GM21528 (cell line): ENCODE measurements around the gene ARF6.
"Not testable (repeated sequence)": the region's sequence is repeated elsewhere in the genome, so short reads cannot be mapped to it uniquely, and the experiment has no call there.

Experiments
- ATAC-seq: cut with Tn5 transposase; IDR thresholded peaks from one replicate; pipeline ENCODE4 v1.9.1; 2021; ENCODE audit warnings: mild to moderate bottlenecking, moderate library complexity; ENCODE audit not compliant: unreplicated experiment, low FRiP score

ARF6 gene

DNA sequence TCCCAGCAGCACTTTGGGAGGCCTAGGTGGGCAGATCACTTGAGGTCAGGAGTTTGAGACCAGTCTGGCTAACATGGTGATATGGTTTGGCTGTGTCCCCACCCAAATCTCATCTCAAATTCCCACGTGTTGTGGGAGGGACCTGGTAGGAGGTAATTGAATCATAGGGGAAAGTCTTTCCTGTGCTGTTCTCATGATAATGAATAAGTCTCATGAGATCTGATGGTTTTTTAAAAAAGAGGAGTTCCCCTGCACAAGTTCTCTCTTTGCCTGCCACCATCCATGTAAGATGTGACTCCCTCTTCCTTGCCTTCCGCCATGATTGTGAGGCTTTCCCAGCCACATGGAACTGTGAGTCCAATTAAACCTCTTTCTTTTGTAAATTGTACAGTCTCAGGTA, 43.4 kb downstream of the ARF6 start:
- not testable (repeated sequence) for ATAC-seq

DNA sequence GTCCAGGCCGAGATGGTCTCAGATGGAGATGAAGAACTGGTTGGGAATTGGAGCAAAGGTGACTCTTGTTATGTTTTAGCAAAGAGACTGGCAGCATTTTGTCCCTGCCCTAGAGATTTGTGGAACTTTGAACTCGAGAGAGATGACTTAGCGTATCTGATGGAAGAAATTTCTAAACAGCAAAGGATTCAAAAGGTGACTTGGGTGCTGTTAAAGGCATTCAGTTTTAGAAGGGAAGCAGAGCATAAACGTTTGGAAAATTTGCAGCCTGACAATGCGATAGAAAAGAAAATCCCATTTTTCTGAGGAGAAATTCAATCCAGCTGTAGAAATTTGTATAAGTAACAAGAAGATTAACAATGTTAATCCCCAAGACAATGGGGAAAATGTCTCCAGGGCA, 44.0 kb downstream of the ARF6 start:
- ATAC-seq, result not testable (repeated sequence)

DNA sequence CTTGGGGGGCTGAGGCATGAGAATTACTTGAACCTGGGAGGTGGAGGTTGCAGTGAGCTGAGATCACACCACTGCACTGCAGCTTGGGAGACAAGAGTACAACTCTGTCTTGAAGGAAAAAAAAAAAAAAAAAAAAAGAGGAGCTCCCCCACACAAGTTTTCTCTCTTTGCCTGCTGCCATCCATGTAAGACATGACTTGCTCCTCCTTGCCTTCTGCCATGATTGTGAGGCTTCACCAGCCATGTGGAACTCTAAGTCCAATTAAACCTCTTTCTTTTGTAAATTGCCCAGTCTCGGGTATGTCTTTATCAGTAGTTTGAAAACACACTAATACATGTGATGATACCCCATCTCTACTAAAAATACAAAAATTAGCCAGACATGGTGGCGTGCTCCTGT, 46.3 kb downstream of the ARF6 start:
- ATAC-seq, result not testable (repeated sequence)

DNA sequence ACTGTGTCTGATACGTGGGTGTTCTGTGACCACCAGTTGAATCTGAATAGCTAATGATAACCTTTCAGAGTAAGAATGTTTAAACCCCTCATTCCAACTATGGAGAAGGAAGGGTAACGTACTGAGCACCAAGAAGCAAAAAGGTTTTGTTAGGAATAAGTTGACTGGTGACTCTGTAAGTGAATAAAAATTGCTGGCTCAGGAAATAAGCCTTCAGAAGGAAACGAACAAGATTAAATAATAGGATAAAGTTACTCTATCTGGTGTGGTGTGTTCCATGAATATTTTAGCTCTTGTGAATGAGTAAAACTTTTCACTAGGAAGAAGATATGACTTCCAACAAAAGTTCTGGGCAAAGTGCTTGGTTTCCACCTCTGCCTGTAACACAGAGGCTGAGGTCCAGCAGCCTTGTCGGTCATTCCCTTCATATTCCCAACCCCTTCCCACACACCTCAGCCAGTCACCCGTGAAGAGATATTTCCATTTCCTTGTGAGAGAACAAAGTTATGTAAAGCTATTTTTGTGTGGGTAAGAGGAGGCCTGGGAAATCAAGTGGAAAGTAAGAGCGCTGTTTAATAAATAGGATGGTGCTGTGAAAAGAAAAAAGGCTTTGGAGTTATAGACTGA, 47.1 kb downstream of the ARF6 start:
- no peak for ATAC-seq

DNA sequence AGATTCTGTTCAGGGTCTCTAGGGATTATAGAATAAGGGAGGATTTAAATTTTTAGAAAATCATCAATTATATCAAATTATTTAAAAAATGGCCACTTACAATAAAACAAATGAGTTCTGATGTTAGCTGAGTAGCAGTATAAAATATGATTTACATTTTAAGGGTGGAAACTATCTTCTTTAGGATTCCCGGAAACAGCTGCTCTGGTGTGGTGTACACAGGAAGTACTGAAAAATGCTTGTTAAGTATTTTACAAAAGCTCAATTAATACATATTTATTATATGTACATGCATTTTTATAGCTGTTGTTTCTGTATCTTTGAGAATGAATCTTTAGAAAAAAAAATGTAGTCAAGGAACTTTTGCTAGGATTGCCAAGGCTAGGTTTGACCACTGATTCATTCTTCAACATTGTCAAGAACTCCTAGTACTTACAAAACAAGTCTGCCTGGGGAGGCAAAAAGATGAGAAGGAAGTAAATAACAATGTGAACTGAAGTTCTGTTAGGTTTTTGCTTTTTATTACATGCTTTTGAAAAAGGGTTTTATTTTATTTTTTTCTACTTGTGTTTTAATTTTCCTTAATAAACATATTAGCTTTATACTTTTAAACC, 48.0 kb downstream of the ARF6 start:
- ATAC-seq, result no peak

DNA sequence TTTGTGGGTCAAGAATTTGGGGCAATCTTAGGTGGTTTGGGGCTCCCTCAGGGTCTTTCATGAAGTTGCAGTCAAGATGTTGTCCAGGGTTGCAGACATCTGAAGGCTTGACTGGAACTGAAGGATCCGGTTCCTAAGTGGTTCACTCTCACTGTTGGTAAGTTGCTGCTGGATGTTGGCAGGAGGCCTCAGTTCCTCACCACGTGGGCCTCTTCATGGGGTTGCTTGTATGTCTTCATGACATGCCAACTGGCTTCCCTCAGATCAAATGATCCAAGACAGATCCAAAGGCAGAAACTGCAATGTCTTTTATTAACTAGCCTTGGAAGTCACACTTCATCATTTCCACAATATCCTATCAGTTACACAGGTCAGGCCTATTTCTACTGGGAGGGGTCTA, 49.2 kb downstream of the ARF6 start:
- ATAC-seq, result no peak

DNA sequence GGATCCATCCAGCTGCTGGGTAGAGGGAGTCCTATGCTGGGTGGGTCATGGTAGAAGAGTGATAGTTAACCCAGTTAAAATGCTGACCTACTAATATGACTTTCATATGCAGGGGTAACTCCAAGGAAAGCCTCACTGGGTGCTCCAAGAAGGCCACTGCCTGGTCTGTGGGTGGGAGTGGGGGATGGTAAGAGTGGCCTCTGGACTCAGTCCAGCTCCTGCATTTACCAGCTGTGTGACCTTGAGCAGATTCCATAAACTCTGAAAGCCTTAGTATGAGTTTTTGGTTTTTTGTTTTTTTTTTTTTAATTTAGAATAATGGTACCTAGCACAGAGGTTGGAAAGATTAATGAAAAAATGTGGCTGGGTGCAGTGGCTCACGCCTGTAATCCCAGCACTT, 51.6 kb downstream of the ARF6 start:
- ATAC-seq, result no peak

DNA sequence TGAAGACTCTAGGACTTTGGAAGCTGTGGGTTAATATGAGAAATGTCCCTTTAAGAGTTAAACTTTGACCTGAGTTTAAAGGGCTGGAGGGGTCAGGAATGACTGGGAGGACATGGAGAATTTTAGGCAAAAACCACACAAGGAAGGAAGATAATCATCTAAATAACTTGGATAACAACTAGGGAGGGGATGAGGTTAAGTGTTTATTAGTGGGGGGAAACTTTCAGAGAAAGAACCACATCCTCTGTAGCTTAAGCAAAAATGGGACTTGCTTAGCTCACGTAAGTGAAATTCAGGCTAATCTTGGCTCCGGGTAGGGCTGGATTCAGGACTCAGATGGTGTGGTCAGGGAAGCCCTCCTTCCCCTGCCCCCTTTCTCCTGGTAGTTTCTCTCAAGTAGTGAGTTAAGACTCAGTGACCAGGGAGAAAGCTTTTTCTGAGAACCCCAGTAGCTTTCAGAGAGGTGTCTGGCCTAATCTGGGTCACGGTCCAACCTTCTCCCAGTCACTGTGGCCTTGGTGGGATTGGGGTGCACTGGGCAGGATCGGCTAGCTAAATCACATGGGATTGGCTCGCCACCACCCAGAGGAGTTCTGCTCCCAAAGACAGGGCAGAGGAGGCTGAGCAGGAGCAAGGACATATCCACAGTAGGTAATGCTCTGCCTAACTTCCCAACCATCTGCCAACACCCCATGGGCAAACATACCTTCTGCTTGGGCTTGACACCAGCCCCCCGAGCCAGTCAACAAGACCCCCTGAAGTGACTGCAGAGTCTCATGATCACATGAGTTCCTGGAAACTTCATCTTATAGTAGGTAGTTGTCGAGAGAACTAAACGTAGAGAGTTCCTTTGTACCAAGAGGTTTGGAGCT, 52.8 kb downstream of the ARF6 start:
- ATAC-seq, result no peak
